Stimulated activated CD8-positive, alpha-beta memory T cell treated with anti-CD3 and anti-CD28 coated beads, Interleukin-15, amount 100 ng/mL, for 48 hours (primary cell): ENCODE measurements around the gene SUCLG1.
"Not testable (repeated sequence)": the region's sequence is repeated elsewhere in the genome, so short reads cannot be mapped to it uniquely, and the experiment has no call there.

Experiments used
- DNase-seq, 2 donors: peaks; one replicate each; pipeline ENCODE4 v3.0.0-alpha.2; 2020; ENCODE audit warnings: low read depth in 2 of 2

Gene SUCLG1

GRCh38 chr2:84459018-84459943 lies at the start of gene SUCLG1:
SUCLG1 (minus strand) TSS chr2:84459280; CDS start chr2:84459269, 11 bp downstream.
- DNase-seq, result peak; percentile 76 to 77

- no peak for DNase-seq
Measured at GRCh38 chr2:84498150-84498799, 39.2 kb upstream of the SUCLG1 start.

- no peak for DNase-seq
Measured at GRCh38 chr2:84497285-84497684, 38.2 kb upstream of the SUCLG1 start.

GRCh38 chr2:84496386-84496785 lies 37.3 kb upstream of the SUCLG1 start:
- no peak for DNase-seq

GRCh38 chr2:84495539-84496146 lies 36.6 kb upstream of the SUCLG1 start:
- DNase-seq, result no peak

- DNase-seq, result no peak
Measured at GRCh38 chr2:84494070-84494469, 35.0 kb upstream of the SUCLG1 start.

- no peak for DNase-seq
Measured at GRCh38 chr2:84493514-84493913, 34.4 kb upstream of the SUCLG1 start.

GRCh38 chr2:84492571-84492970 lies 33.5 kb upstream of the SUCLG1 start:
- DNase-seq, result no peak

GRCh38 chr2:84491741-84492140 lies 32.7 kb upstream of the SUCLG1 start:
- DNase-seq, result no peak

GRCh38 chr2:84491256-84491655 lies 32.2 kb upstream of the SUCLG1 start:
- no peak for DNase-seq

GRCh38 chr2:84487298-84487996 lies 28.4 kb upstream of the SUCLG1 start:
- DNase-seq, result no peak

- no peak for DNase-seq
Measured at GRCh38 chr2:84486441-84487115, 27.5 kb upstream of the SUCLG1 start.

GRCh38 chr2:84483320-84483719 lies 24.2 kb upstream of the SUCLG1 start:
- no peak for DNase-seq

- DNase-seq, result no peak
Measured at GRCh38 chr2:84482603-84483002, 23.5 kb upstream of the SUCLG1 start.

GRCh38 chr2:84481702-84482101 lies 22.6 kb upstream of the SUCLG1 start:
- no peak for DNase-seq

GRCh38 chr2:84478867-84479266 lies 19.8 kb upstream of the SUCLG1 start:
- no peak for DNase-seq

GRCh38 chr2:84477886-84478285 lies 18.8 kb upstream of the SUCLG1 start:
- DNase-seq, result no peak

- no peak for DNase-seq
Measured at GRCh38 chr2:84474176-84474575, 15.1 kb upstream of the SUCLG1 start.

- no peak for DNase-seq
Measured at GRCh38 chr2:84472856-84473565, 13.9 kb upstream of the SUCLG1 start.

- DNase-seq, result not testable (repeated sequence)
Measured at GRCh38 chr2:84472423-84472822, 13.3 kb upstream of the SUCLG1 start.

- DNase-seq, result no peak
Measured at GRCh38 chr2:84467389-84467788, 8.3 kb upstream of the SUCLG1 start.
